ENCODE data around the gene ANTXR1.

- TF ChIP-seq CTCF (IDR thresholded peaks at IDR 0.05; ENCODE audit: borderline replicate concordance, extremely low read depth, low read length, poor library complexity, severe bottlenecking) (no peak), EZH2 (IDR thresholded peaks at IDR 0.05; ENCODE audit: borderline replicate concordance, low read depth, low read length, severe bottlenecking) (no peak)
These were observed 198.7 kb downstream of the ANTXR1 start for GRCh38 chr2:69211686-69212085.

Measured in DND-41 (cell line).